ENCODE measurements around the gene GBP3.

GBP3 gene, protein sequence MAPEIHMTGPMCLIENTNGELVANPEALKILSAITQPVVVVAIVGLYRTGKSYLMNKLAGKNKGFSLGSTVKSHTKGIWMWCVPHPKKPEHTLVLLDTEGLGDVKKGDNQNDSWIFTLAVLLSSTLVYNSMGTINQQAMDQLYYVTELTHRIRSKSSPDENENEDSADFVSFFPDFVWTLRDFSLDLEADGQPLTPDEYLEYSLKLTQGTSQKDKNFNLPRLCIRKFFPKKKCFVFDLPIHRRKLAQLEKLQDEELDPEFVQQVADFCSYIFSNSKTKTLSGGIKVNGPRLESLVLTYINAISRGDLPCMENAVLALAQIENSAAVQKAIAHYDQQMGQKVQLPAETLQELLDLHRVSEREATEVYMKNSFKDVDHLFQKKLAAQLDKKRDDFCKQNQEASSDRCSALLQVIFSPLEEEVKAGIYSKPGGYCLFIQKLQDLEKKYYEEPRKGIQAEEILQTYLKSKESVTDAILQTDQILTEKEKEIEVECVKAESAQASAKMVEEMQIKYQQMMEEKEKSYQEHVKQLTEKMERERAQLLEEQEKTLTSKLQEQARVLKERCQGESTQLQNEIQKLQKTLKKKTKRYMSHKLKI

DNA sequence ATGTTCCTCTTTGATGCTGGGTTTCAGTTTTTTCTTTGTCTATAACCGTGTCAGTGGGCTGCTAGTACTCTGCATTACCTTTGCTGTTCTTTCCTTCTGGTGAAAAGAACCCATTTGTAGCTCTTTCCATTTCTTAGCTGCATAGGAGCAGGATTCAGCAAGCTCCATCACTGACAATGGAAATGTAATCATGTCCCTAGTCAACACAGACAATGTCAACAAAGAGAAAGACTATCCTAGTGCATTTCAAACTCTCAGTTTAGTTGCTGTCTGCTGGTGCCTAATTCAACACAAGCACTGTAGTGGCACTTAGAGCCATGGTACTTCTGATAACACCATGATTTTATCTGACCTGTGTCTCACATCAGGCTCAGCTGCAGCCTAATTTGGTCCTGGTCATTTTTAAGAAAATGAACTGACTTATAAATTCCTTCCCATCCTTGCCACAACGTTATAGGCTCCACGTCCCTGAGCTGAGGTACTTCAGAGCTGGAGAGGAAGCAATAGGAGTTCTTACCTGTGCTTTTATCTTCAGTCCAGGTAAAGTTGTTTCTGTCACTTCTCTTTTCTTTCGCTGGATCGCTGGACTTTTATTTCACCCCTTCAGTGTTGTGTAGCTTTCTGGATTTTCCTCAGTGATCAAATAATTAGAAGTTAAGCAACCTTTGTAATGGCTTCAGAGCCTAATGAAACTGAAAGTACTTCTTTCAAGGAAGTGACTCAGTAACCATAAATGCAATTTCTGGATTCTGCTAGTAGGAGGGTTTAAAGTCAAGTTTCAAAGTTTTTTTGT lies at the start of gene GBP3:
Gene GBP3, minus strand, starts transcription at position 700 of the 793 bp plus-strand sequence. CDS start 2,145 bp downstream, outside the sequence.
- H3K79me2 ChIP-seq = no peaks in the 10 kb centered on the region
- peak within 1 kb of the TSS; percentile 76 for H3K4me2 ChIP-seq (ENCODE audit: low read length)
- H3K36me3 ChIP-seq (ENCODE audit: control insufficient read depth, insufficient read depth, low read length) = no peaks in the 10 kb centered on the region
- no peaks in the 10 kb centered on the region for H3K9me3 ChIP-seq (ENCODE audit: control insufficient read depth, low read length)
- peak within 1 kb of the TSS; percentile 91 for H2AFZ ChIP-seq
- no peak within 1 kb of the TSS for H3K9ac ChIP-seq
- no peaks in the 10 kb centered on the region for H3K27me3 ChIP-seq (ENCODE audit: control insufficient read depth, insufficient read depth, low read length)
- H3K27ac ChIP-seq = peak within 1 kb of the TSS; percentile 95
- peaks cover 16% of the 10 kb centered on the region for H3K4me1 ChIP-seq
- H3K4me3 ChIP-seq (ENCODE audit: low read depth, low read length) = peak within 1 kb of the TSS; percentile 67
- TF ChIP-seq, protein P1, sequence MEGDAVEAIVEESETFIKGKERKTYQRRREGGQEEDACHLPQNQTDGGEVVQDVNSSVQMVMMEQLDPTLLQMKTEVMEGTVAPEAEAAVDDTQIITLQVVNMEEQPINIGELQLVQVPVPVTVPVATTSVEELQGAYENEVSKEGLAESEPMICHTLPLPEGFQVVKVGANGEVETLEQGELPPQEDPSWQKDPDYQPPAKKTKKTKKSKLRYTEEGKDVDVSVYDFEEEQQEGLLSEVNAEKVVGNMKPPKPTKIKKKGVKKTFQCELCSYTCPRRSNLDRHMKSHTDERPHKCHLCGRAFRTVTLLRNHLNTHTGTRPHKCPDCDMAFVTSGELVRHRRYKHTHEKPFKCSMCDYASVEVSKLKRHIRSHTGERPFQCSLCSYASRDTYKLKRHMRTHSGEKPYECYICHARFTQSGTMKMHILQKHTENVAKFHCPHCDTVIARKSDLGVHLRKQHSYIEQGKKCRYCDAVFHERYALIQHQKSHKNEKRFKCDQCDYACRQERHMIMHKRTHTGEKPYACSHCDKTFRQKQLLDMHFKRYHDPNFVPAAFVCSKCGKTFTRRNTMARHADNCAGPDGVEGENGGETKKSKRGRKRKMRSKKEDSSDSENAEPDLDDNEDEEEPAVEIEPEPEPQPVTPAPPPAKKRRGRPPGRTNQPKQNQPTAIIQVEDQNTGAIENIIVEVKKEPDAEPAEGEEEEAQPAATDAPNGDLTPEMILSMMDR (IDR thresholded peaks at IDR 0.05) = no peak

DNA sequence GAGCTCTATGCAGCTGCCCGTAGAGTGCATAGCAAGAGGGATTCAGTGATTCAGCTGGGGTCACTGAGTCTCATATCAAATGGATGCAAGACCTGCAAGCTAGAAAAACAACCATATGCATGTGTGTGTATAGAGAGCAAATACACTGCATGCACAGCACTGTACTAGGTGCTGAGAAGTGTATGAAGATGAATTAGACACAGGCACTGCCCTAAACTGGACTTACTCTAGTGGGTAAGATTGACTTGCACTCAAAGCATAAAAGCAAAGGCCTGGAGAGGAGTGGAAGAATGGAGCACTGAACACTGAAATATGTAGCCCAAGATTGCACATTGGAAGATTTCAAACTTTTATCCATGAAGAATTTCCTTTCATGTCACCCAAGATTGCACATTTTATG lies 47.8 kb upstream of the GBP3 start:
- Histone ChIP-seq H3K4me2 (ENCODE audit: low read length) (no peak overlapping the region), H3K9me3 (ENCODE audit: control insufficient read depth, low read length) (no peaks in the 10 kb centered on the region), H3K4me1 (peaks cover 4% of the 10 kb centered on the region), H3K36me3 (ENCODE audit: control insufficient read depth, insufficient read depth, low read length) (no peaks in the 10 kb centered on the region), H3K9ac (no peak overlapping the region), H3K79me2 (no peaks in the 10 kb centered on the region), H3K27me3 (ENCODE audit: control insufficient read depth, insufficient read depth, low read length) (no peaks in the 10 kb centered on the region), H3K27ac (no peak overlapping the region), H2AFZ (peak overlapping the region; percentile 44), H3K4me3 (ENCODE audit: low read depth, low read length) (no peak overlapping the region)
- TF ChIP-seq, protein P1 (IDR thresholded peaks at IDR 0.05) = no peak

DNA sequence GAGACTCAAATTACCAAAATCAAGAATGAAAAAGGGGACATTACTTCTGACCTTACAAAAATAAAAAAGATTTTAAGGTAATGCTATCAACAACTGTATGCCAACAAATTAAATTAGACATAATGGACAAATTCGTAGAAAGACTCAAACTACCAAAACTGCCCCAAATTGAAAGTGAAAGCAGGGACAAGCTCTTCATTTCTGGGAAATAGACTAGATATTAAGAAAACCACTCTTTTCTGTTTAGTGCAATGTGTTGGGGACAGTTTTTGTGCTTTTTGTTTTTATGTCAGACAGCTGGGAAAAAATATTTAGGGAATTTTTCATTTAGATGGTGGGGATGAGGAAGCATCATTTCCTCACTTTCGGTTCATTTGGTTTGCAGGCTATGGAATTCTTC lies 47.3 kb upstream of the GBP3 start:
- H3K27ac ChIP-seq = peak overlapping the region; percentile 48
- H3K4me2 ChIP-seq (ENCODE audit: low read length) = no peak overlapping the region
- peaks cover 5% of the 10 kb centered on the region for H3K4me1 ChIP-seq
- TF ChIP-seq, protein P1 (IDR thresholded peaks at IDR 0.05) = no peak
- peak overlapping the region; percentile 19 for H3K4me3 ChIP-seq (ENCODE audit: low read depth, low read length)
- H2AFZ ChIP-seq = peak overlapping the region; percentile 61
- no peaks in the 10 kb centered on the region for H3K36me3 ChIP-seq (ENCODE audit: control insufficient read depth, insufficient read depth, low read length)
- no peak overlapping the region for H3K9ac ChIP-seq
- no peaks in the 10 kb centered on the region for H3K79me2 ChIP-seq
- H3K9me3 ChIP-seq (ENCODE audit: control insufficient read depth, low read length) = no peaks in the 10 kb centered on the region
- H3K27me3 ChIP-seq (ENCODE audit: control insufficient read depth, insufficient read depth, low read length) = no peaks in the 10 kb centered on the region

- Histone ChIP-seq H3K9me3 (ENCODE audit: control insufficient read depth, low read length) (no peaks in the 10 kb centered on the region), H3K27me3 (ENCODE audit: control insufficient read depth, insufficient read depth, low read length) (no peaks in the 10 kb centered on the region), H3K4me2 (ENCODE audit: low read length) (no peak overlapping the region), H2AFZ (peak overlapping the region; percentile 53), H3K4me3 (ENCODE audit: low read depth, low read length) (no peak overlapping the region), H3K79me2 (no peaks in the 10 kb centered on the region), H3K9ac (no peak overlapping the region), H3K27ac (peak overlapping the region; percentile 55), H3K36me3 (ENCODE audit: control insufficient read depth, insufficient read depth, low read length) (no peaks in the 10 kb centered on the region), H3K4me1 (peaks cover 8% of the 10 kb centered on the region)
- TF ChIP-seq, protein P1 (IDR thresholded peaks at IDR 0.05) = no peak
These were observed 45.6 kb upstream of the GBP3 start for GRCh38 chr1:89068291-89068690.

Data from parathyroid adenoma (tissue), 2 donors.